Neural progenitor cell (in vitro differentiated cells): ENCODE results near the gene CCT4.

Experiments used
- EZH2 ChIP-seq: fragments of 200-600 bp; sonication (generic); IDR thresholded peaks from 2 replicates; pipeline ENCODE4 v1.6.1; 2017; ENCODE audit warnings: antibody characterized with exemption, mild to moderate bottlenecking, moderate library complexity
- EZH2phosphoT487 ChIP-seq: fragments of 200-600 bp; sonication (generic); IDR thresholded peaks from 2 replicates; pipeline ENCODE4 v1.6.1; 2017; ENCODE audit warnings: antibody characterized with exemption
- TF ChIP-seq, protein P1 (sequence below): fragments of 200-600 bp; sonication (generic); IDR thresholded peaks from 2 replicates; pipeline ENCODE4 v1.5.1; 2017; ENCODE audit warnings: antibody characterized with exemption, mild to moderate bottlenecking

- TF ChIP-seq, protein P1, sequence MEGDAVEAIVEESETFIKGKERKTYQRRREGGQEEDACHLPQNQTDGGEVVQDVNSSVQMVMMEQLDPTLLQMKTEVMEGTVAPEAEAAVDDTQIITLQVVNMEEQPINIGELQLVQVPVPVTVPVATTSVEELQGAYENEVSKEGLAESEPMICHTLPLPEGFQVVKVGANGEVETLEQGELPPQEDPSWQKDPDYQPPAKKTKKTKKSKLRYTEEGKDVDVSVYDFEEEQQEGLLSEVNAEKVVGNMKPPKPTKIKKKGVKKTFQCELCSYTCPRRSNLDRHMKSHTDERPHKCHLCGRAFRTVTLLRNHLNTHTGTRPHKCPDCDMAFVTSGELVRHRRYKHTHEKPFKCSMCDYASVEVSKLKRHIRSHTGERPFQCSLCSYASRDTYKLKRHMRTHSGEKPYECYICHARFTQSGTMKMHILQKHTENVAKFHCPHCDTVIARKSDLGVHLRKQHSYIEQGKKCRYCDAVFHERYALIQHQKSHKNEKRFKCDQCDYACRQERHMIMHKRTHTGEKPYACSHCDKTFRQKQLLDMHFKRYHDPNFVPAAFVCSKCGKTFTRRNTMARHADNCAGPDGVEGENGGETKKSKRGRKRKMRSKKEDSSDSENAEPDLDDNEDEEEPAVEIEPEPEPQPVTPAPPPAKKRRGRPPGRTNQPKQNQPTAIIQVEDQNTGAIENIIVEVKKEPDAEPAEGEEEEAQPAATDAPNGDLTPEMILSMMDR: no peak
- TF ChIP-seq EZH2phosphoT487 (no peak), EZH2 (no peak)
Measured at GRCh38 chr2:61905372-61906185, 17.1 kb upstream of the CCT4 start, which contains the start of gene COMMD1.
